ENCODE measurements around the gene DPP7.

Gene DPP7

DNA sequence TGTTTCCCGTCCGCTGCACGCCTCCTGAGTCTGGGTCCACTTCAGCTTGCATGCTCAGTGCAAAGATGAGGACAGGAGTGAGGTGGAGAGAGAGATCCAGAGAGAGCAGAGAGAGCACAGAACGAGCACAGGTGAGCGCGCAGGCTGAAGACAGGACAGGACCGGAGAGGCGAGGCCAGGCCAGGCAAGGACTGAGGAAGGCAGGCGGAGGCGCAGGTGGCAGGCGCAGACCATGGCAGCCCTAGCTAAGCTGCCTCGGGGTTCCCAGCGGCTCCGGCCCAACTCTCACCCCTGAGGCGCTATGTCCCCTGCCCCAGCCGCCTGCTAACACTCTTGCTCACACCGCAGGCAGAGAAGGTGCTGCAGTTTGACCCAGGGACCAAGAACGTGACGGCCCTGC lies 34.1 kb upstream of the DPP7 start:
- Histone ChIP-seq H3K9me3 (no peaks in the 10 kb centered on the region), H3K4me1 (peaks cover 9% of the 10 kb centered on the region), H3K36me3 (no peaks in the 10 kb centered on the region), H3K4me3 (ENCODE audit: low read depth, low read length) (no peak overlapping the region), H3K27me3 (no peaks in the 10 kb centered on the region)
- DNase-seq: peak; percentile 11
- TF ChIP-seq, protein P1, sequence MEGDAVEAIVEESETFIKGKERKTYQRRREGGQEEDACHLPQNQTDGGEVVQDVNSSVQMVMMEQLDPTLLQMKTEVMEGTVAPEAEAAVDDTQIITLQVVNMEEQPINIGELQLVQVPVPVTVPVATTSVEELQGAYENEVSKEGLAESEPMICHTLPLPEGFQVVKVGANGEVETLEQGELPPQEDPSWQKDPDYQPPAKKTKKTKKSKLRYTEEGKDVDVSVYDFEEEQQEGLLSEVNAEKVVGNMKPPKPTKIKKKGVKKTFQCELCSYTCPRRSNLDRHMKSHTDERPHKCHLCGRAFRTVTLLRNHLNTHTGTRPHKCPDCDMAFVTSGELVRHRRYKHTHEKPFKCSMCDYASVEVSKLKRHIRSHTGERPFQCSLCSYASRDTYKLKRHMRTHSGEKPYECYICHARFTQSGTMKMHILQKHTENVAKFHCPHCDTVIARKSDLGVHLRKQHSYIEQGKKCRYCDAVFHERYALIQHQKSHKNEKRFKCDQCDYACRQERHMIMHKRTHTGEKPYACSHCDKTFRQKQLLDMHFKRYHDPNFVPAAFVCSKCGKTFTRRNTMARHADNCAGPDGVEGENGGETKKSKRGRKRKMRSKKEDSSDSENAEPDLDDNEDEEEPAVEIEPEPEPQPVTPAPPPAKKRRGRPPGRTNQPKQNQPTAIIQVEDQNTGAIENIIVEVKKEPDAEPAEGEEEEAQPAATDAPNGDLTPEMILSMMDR (IDR thresholded peaks at IDR 0.05; ENCODE audit: low read depth, low read length): no peak

DNA sequence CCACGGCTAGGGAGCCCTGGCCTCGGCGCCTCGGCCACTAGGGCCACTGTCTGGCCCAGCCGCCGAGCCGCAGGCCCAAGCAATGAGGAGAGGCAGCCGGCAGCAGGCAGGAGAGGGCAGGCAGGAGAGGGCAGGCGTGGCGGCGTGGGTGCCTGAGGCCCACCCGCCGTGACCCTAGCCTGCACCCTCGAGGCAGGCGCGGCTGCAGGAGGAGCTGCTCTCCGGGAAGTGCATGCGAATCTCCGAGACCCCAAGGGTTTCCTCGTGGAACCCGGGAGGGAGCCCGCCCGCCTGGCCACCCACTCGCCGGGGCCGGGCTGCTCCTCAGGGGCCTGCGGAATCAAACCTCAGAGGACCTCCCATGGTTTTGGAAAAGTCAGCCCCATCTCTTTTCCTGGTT lies 33.7 kb upstream of the DPP7 start:
- DNase-seq: no peak
- TF ChIP-seq, protein P1 (IDR thresholded peaks at IDR 0.05; ENCODE audit: low read depth, low read length): no peak
- no peaks in the 10 kb centered on the region for H3K9me3 ChIP-seq
- H3K4me1 ChIP-seq: peaks cover 9% of the 10 kb centered on the region
- H3K36me3 ChIP-seq: no peaks in the 10 kb centered on the region
- H3K4me3 ChIP-seq (ENCODE audit: low read depth, low read length): no peak overlapping the region
- H3K27me3 ChIP-seq: no peaks in the 10 kb centered on the region

DNA sequence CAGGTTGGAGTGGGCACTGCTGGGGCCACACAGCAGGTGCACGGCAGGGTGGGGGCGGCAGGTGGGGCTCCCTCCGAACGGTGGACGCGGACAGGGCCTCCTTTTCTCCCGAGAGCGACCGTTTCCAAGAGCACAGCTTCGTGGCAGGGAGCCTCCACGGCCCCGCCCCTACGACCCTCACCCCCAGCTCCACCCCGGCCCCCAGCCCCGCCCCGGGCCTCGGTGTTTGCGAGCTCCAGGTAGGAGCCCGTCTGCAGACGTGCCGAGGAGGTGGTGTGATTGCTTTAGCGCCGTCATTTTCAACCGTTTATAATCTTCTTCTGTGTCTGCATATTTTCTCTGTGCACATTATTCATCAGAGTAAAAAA lies 33.2 kb upstream of the DPP7 start:
- DNase-seq: no peak
- peaks cover 9% of the 10 kb centered on the region for H3K4me1 ChIP-seq
- H3K4me3 ChIP-seq (ENCODE audit: low read depth, low read length): no peak overlapping the region
- H3K9me3 ChIP-seq: no peaks in the 10 kb centered on the region
- no peaks in the 10 kb centered on the region for H3K36me3 ChIP-seq
- TF ChIP-seq, protein P1 (IDR thresholded peaks at IDR 0.05; ENCODE audit: low read depth, low read length): no peak
- no peaks in the 10 kb centered on the region for H3K27me3 ChIP-seq

DNA sequence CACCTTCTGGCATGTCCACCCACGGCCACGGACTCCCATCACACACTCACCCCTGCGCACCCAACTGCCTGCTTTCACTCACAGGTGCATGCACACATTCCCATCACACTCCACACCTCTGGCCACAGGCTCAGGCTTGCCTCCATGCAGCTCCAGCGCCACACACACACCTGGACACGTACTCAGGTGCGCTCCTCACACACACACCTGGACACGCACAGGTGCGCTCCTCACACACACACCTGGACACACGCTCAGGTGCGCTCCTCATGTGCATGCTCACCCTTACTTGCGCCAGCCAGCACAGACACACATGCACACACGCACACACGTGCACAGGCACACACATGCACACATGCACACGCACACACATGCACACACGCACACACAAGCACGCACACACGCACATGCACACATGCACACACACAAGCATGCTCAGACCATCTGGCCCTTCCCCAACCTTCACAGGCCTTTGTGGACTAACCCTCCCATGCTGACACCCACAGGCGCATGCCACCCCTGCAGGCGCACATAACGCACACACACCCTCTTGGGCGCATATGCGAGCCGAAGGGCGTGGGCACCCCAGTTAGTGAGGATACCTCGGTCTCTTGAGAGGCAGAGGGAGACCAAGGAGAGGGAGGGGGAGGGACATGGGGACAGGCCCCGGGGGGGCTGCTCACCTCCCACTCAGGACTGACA lies 32.7 kb upstream of the DPP7 start:
- TF ChIP-seq, protein P1 (IDR thresholded peaks at IDR 0.05; ENCODE audit: low read depth, low read length): no peak
- peak; percentile 10 for DNase-seq
- peaks cover 9% of the 10 kb centered on the region for H3K4me1 ChIP-seq
- no peaks in the 10 kb centered on the region for H3K36me3 ChIP-seq
- H3K4me3 ChIP-seq (ENCODE audit: low read depth, low read length): no peak overlapping the region
- no peaks in the 10 kb centered on the region for H3K27me3 ChIP-seq
- H3K9me3 ChIP-seq: no peaks in the 10 kb centered on the region

DNA sequence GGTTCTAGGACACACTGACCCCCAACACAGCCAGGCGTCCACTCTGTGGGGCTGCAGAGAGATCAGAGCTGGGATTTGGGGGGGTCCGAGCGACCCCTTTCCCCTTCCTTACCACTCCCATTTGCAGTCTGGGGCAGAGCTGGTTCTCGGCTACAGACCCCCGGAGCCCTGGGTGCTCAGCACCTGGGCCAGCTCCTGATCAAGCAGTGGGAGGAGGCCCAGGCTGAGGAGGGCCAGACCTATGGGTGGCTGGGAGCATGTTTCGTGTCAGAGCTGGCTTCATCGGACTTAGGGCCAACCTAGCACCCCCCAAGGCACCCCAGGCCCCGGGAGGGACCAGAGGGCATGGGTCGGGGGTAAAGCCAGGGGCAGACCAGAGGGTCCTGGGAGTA lies 32.0 kb upstream of the DPP7 start:
- TF ChIP-seq, protein P1 (IDR thresholded peaks at IDR 0.05; ENCODE audit: low read depth, low read length): no peak
- H3K36me3 ChIP-seq: no peaks in the 10 kb centered on the region
- peaks cover 8% of the 10 kb centered on the region for H3K4me1 ChIP-seq
- no peak overlapping the region for H3K4me3 ChIP-seq (ENCODE audit: low read depth, low read length)
- H3K9me3 ChIP-seq: no peaks in the 10 kb centered on the region
- no peaks in the 10 kb centered on the region for H3K27me3 ChIP-seq
- DNase-seq: peak; percentile 6

DNA sequence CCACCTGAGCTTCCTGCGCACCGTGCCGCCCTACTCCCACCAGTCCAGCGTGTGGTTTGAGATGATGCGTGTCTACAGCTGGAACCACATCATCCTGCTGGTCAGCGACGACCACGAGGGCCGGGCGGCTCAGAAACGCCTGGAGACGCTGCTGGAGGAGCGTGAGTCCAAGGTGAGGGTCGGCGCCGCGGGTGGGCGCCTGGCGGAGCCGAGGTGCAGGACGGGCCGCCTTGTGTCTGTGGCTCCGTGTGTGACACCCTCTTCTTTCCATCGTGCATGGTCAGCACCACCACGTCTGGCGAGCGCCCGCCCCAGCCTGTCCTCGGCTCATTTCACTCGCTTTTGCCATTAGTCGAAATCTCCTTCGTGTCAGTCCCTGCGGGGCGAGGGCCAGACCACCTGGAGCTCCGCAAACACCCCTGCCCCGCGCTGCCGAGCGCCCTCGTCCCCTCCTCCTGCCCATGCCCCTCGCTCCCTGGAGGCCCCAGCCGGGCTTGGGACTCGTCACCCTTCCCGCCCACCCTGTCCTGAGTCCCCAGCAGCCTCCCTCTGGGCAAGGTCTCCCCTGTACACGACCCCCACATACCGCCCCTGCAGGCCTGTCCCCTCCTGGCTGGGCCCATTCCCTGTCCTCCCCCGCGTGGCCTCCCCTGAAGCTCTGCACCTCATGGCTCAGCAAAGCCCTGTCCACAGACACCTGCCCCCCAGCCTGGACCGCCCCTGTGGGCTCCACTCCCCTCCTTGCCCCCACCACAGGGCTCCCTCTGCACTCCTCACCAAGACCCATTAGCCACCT lies 31.4 kb upstream of the DPP7 start:
- H3K27me3 ChIP-seq: no peaks in the 10 kb centered on the region
- peak; percentile 11 for DNase-seq
- no peaks in the 10 kb centered on the region for H3K9me3 ChIP-seq
- no peaks in the 10 kb centered on the region for H3K36me3 ChIP-seq
- no peak overlapping the region for H3K4me3 ChIP-seq (ENCODE audit: low read depth, low read length)
- H3K4me1 ChIP-seq: peaks cover 6% of the 10 kb centered on the region
- TF ChIP-seq, protein P1 (IDR thresholded peaks at IDR 0.05; ENCODE audit: low read depth, low read length): no peak

All from BE2C (cell line).